ENCODE results near the gene ZIC4. TPM values are rescaled to one million over a fixed set of nuclear protein-coding genes. Genes with fewer than 3 reads are reported as not detected.

Gene ZIC4
- total and polyA plus RNA-seq, 2 experiments from 2014 or later, result not detected

GRCh38 chr3:147404000-147404799 lies 2.1 kb downstream of the ZIC4 start:
- Mint-ChIP-seq H3K27me3 (ENCODE audit: insufficient read depth, low read depth, poor library complexity) (peaks cover 99% of the 10 kb centered on the region), H3K27ac (no peak overlapping the region), H3K4me3 (peak overlapping the region; percentile 55), H3K36me3 (ENCODE audit: low read depth) (no peaks in the 10 kb centered on the region), H3K4me1 (peaks cover 82% of the 10 kb centered on the region), H3K9me3 (peaks cover 5% of the 10 kb centered on the region; the same call in 2 of the 3 replicates)
- H3F3A ChIP-seq (replicated peaks; ENCODE audit: low read depth), result peaks cover 48% of the 10 kb centered on the region
- DNase-seq (ENCODE audit: low spot score), result peak; percentile 12
- TF ChIP-seq EZH2phosphoT487 (IDR thresholded peaks at IDR 0.05; ENCODE audit: unreplicated experiment) (no peak), ETS1 (IDR thresholded peaks at IDR 0.05) (no peak), ZNF114 (CRISPR knock-in tag; IDR thresholded peaks at IDR 0.05) (no peak), NANOG (IDR thresholded peaks at IDR 0.05; ENCODE audit: borderline replicate concordance) (no peak), POLR2AphosphoS5 (IDR thresholded peaks at IDR 0.05; ENCODE audit: low read depth) (no peak), EZH2 (IDR thresholded peaks at IDR 0.05; ENCODE audit: low read depth, unreplicated experiment) (peak; percentile 77), STAT1 (IDR thresholded peaks at IDR 0.05; ENCODE audit: unreplicated experiment) (no peak)
- TF ChIP-seq, protein P1, sequence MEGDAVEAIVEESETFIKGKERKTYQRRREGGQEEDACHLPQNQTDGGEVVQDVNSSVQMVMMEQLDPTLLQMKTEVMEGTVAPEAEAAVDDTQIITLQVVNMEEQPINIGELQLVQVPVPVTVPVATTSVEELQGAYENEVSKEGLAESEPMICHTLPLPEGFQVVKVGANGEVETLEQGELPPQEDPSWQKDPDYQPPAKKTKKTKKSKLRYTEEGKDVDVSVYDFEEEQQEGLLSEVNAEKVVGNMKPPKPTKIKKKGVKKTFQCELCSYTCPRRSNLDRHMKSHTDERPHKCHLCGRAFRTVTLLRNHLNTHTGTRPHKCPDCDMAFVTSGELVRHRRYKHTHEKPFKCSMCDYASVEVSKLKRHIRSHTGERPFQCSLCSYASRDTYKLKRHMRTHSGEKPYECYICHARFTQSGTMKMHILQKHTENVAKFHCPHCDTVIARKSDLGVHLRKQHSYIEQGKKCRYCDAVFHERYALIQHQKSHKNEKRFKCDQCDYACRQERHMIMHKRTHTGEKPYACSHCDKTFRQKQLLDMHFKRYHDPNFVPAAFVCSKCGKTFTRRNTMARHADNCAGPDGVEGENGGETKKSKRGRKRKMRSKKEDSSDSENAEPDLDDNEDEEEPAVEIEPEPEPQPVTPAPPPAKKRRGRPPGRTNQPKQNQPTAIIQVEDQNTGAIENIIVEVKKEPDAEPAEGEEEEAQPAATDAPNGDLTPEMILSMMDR (conservative IDR thresholded peaks at IDR 0.05; ENCODE audit: low read depth in 2 of 2), result no peak
- H4K20me1 ChIP-seq (replicated peaks; ENCODE audit: insufficient read depth), result no peaks in the 10 kb centered on the region; the same call in 1 of the 2 replicates
- peaks cover 98% of the 10 kb centered on the region for H3K27me3 ChIP-seq (ENCODE audit: insufficient read depth)
- peak overlapping the region; percentile 95 for H3K4me2 ChIP-seq
- peaks cover 86% of the 10 kb centered on the region for H3K4me1 ChIP-seq (ENCODE audit: insufficient read depth)
- ATAC-seq, result no peak; the same call in 2 of the 3 replicates
- no peaks in the 10 kb centered on the region for H3K36me3 ChIP-seq (ENCODE audit: insufficient read depth)
- peaks cover 6% of the 10 kb centered on the region; the same call in 1 of the 2 replicates for H3K9me2 ChIP-seq (ENCODE audit: insufficient read depth)
- H2AFZ ChIP-seq, result no peak overlapping the region
- peak overlapping the region; percentile 71 for H3K4me3 ChIP-seq
- H3K27ac ChIP-seq (ENCODE audit: low read depth), result no peak overlapping the region
- H3K79me2 ChIP-seq (replicated peaks; ENCODE audit: insufficient read depth), result no peaks in the 10 kb centered on the region

DNA sequence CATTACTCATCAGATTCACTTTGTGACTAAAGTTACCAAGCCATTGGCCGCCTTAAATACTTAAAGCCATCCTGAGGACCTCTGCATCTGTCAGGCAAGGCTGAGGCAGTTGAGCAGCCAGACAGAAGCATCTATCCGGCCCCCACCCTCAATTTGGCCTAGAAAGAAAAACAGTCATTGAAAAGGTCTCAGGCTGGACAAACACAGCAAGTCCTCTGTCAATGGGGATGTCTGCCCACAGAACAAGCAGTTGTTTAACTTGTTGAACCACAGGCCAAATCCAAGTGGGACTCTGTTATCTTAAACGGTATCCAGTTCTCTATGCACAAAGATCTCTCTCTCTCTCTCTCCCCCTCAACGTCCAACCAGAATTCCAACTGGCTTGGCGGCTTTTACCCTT lies 2.8 kb downstream of the ZIC4 start:
- Histone ChIP-seq H3K9me2 (ENCODE audit: insufficient read depth) (peaks cover 6% of the 10 kb centered on the region; the same call in 1 of the 2 replicates), H3K27ac (ENCODE audit: low read depth) (no peak overlapping the region), H3K27me3 (ENCODE audit: insufficient read depth) (peaks cover 100% of the 10 kb centered on the region), H3K79me2 (replicated peaks; ENCODE audit: insufficient read depth) (no peaks in the 10 kb centered on the region), H3K4me3 (no peak overlapping the region), H4K20me1 (replicated peaks; ENCODE audit: insufficient read depth) (no peaks in the 10 kb centered on the region; the same call in 1 of the 2 replicates), H3K4me1 (ENCODE audit: insufficient read depth) (peaks cover 92% of the 10 kb centered on the region), H3K4me2 (peak overlapping the region; percentile 95; the same call in 1 of the 2 replicates), H3K36me3 (ENCODE audit: insufficient read depth) (no peaks in the 10 kb centered on the region), H3F3A (replicated peaks; ENCODE audit: low read depth) (peaks cover 50% of the 10 kb centered on the region), H2AFZ (no peak overlapping the region)
- no peaks in the 10 kb centered on the region for H3K36me3 Mint-ChIP-seq (ENCODE audit: low read depth)
- peaks cover 99% of the 10 kb centered on the region for H3K27me3 Mint-ChIP-seq (ENCODE audit: insufficient read depth, low read depth, poor library complexity)
- ATAC-seq, result no peak
- H3K4me3 Mint-ChIP-seq, result no peak overlapping the region; the same call in 2 of the 3 replicates
- no peaks in the 10 kb centered on the region; the same call in 2 of the 3 replicates for H3K9me3 Mint-ChIP-seq
- peaks cover 82% of the 10 kb centered on the region for H3K4me1 Mint-ChIP-seq
- H3K27ac Mint-ChIP-seq, result no peak overlapping the region
- TF ChIP-seq, protein P1 (conservative IDR thresholded peaks at IDR 0.05; ENCODE audit: low read depth in 2 of 2), result no peak
- TF ChIP-seq ETS1 (IDR thresholded peaks at IDR 0.05) (no peak), STAT1 (IDR thresholded peaks at IDR 0.05; ENCODE audit: unreplicated experiment) (no peak), EZH2 (IDR thresholded peaks at IDR 0.05; ENCODE audit: low read depth, unreplicated experiment) (no peak), CREB1 (CRISPR knock-in tag; IDR thresholded peaks at IDR 0.05; ENCODE audit: low read depth) (no peak), ZNF114 (CRISPR knock-in tag; IDR thresholded peaks at IDR 0.05) (no peak), JUNB (IDR thresholded peaks at IDR 0.05; ENCODE audit: unreplicated experiment) (no peak), NANOG (IDR thresholded peaks at IDR 0.05; ENCODE audit: borderline replicate concordance) (no peak), EZH2phosphoT487 (IDR thresholded peaks at IDR 0.05; ENCODE audit: unreplicated experiment) (no peak), ZNF331 (CRISPR knock-in tag; IDR thresholded peaks at IDR 0.05; ENCODE audit: low read depth) (no peak)
- peak; percentile 14 for DNase-seq (ENCODE audit: low spot score)

Measured in GM23338 (cell line).